ENCODE results near the gene B4GALNT1. TPM values are rescaled to one million over a fixed set of nuclear protein-coding genes. Genes with fewer than 3 reads are reported as not detected.

B4GALNT1 gene
- polyA plus RNA-seq, 1 donor (not counting 4 experiments of a cell fraction or from before 2014, with no cell fraction given) = 0.08 TPM

DNA sequence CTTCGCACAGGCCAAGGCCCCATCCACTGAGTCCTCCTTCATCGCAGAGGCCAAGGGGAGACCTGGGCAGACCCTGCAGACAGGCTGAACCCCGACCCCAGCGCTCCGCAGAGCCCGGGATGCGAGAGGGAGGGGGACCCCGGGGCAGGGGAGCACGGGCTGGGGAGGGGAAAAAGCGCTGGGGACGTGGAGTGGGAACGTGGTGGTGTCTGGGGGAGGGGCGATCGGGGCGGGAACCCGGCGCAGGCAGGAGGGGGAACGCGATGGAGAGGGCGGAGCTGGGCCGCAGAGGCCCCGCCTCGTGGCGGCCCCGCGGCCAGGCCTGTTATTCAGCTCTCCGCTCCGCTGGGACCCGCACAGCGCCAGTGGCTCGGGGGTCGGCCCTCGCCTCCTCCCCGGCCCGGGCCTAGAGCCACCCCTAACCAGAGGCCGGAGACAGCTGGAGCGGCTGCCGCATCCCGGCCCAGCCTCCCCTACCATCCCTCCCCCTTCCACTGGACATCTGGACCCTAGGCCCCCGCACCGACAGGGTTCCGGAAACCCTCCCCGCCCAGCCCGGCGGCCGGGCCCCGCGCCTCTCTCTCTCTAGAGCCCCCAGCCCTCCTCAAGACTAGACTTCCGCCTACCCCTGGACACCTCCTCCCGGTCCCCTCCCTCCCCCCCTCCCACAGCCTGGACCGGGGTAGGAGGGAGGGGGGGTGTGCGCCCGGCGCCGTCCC is 21.7 kb downstream of the B4GALNT1 start, which contains the start of gene ARHGEF25:
Gene ARHGEF25, plus strand, starts transcription at position 328 of the 719 bp plus-strand sequence. CDS start 460 bp downstream, outside the sequence.
- H3K9me1 ChIP-seq (ENCODE audit: control insufficient read depth, extremely low read depth, insufficient read depth, low read length) = no peaks in the 10 kb centered on the region
- no peak within 1 kb of the TSS for H3K9ac ChIP-seq (ENCODE audit: control insufficient read depth, extremely low read depth, insufficient read depth, low read length)
- no peak within 1 kb of the TSS for H3K27ac ChIP-seq (ENCODE audit: control insufficient read depth, insufficient read depth, low read length)
- H3K9me3 ChIP-seq (ENCODE audit: control insufficient read depth, low read depth, low read length) = no peaks in the 10 kb centered on the region
- dilution Hi-C loops (cut with MboI; ENCODE audit: extremely low pct_ligation_motif_present, low sequenced_read_pairs) = no loop called here
- H3K4me2 ChIP-seq (ENCODE audit: control insufficient read depth, extremely low read depth, insufficient read depth, low read depth, low read length) = peak within 1 kb of the TSS; percentile 45
- no peaks in the 10 kb centered on the region for H3K79me2 ChIP-seq (ENCODE audit: control insufficient read depth, insufficient read depth, low read length)
- no peaks in the 10 kb centered on the region for H4K20me1 ChIP-seq (ENCODE audit: control insufficient read depth, extremely low read depth, insufficient read depth, low read length)
- peaks cover 3% of the 10 kb centered on the region for H3K4me1 ChIP-seq (ENCODE audit: control insufficient read depth, extremely low read depth, insufficient read depth, low read length)
- no peaks in the 10 kb centered on the region for H3K36me3 ChIP-seq (ENCODE audit: control insufficient read depth in 2 of 2, extremely low read depth in 1 of 2, insufficient read depth in 2 of 2, low read length in 2 of 2)
- H3K27me3 ChIP-seq (ENCODE audit: control insufficient read depth, extremely low read depth, insufficient read depth, low read length) = peaks cover 57% of the 10 kb centered on the region
- no peak within 1 kb of the TSS for H2AFZ ChIP-seq (ENCODE audit: control insufficient read depth, low read length)
- FAIRE-seq (no peak), DNase-seq (ENCODE audit: low read depth, low spot score) (no peak)
- H3K4me3 ChIP-seq (ENCODE audit: control insufficient read depth in 2 of 3, extremely low read depth in 1 of 3, insufficient read depth in 2 of 3, low read depth in 1 of 3, low read length in 3 of 3) = peak within 1 kb of the TSS in 2 of 3 experiments; percentile 14 to 36
- TF ChIP-seq EZH2 (IDR thresholded peaks at IDR 0.05; ENCODE audit: low read length) = no peak
- TF ChIP-seq, protein P1, sequence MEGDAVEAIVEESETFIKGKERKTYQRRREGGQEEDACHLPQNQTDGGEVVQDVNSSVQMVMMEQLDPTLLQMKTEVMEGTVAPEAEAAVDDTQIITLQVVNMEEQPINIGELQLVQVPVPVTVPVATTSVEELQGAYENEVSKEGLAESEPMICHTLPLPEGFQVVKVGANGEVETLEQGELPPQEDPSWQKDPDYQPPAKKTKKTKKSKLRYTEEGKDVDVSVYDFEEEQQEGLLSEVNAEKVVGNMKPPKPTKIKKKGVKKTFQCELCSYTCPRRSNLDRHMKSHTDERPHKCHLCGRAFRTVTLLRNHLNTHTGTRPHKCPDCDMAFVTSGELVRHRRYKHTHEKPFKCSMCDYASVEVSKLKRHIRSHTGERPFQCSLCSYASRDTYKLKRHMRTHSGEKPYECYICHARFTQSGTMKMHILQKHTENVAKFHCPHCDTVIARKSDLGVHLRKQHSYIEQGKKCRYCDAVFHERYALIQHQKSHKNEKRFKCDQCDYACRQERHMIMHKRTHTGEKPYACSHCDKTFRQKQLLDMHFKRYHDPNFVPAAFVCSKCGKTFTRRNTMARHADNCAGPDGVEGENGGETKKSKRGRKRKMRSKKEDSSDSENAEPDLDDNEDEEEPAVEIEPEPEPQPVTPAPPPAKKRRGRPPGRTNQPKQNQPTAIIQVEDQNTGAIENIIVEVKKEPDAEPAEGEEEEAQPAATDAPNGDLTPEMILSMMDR (optimal IDR thresholded peaks at IDR 0.05 in 1 of 3, IDR thresholded peaks at IDR 0.05 in 1 of 3, conservative IDR thresholded peaks at IDR 0.05 in 1 of 3; ENCODE audit: extremely low read depth in 1 of 3, insufficient read depth in 2 of 3, low read length in 3 of 3) = no peak

DNA sequence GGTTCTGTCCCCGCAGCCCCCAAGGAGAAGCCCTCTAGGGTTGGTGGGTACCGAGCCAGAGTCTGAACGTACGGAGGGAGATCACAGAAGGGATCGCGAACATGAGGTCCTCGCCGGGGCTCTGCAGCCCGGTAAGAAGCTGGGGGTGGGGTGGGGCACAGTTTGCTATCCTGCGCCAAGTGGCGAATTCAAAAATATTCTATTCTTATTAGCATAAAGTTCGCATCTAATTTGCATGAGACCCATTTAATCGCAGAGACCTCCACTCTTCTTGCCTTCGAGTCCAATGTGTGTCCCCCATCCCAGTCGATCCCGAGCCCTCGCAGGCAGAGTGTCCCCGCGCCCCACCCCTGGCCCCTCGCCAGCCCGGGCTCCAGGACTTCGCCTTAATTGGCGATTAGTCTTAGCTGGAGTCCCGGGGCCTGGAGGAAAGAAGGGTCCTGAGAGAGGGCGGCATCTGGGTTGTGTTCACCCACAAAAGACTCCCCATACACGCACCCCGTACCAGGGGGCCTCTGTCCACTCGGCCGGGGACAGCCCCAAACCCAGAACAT is 22.4 kb downstream of the B4GALNT1 start:
- Histone ChIP-seq H3K9ac (ENCODE audit: control insufficient read depth, extremely low read depth, insufficient read depth, low read length) (no peak overlapping the region), H3K4me3 (ENCODE audit: control insufficient read depth in 2 of 3, extremely low read depth in 1 of 3, insufficient read depth in 2 of 3, low read depth in 1 of 3, low read length in 3 of 3) (peak overlapping the region in 1 of 3 experiments; percentile 14), H3K9me3 (ENCODE audit: control insufficient read depth, low read depth, low read length) (no peaks in the 10 kb centered on the region), H3K36me3 (ENCODE audit: control insufficient read depth in 2 of 2, extremely low read depth in 1 of 2, insufficient read depth in 2 of 2, low read length in 2 of 2) (no peaks in the 10 kb centered on the region), H3K4me2 (ENCODE audit: control insufficient read depth, extremely low read depth, insufficient read depth, low read depth, low read length) (peak overlapping the region; percentile 45), H2AFZ (ENCODE audit: control insufficient read depth, low read length) (no peak overlapping the region), H3K79me2 (ENCODE audit: control insufficient read depth, insufficient read depth, low read length) (no peaks in the 10 kb centered on the region), H3K9me1 (ENCODE audit: control insufficient read depth, extremely low read depth, insufficient read depth, low read length) (no peaks in the 10 kb centered on the region), H3K27me3 (ENCODE audit: control insufficient read depth, extremely low read depth, insufficient read depth, low read length) (peaks cover 55% of the 10 kb centered on the region), H4K20me1 (ENCODE audit: control insufficient read depth, extremely low read depth, insufficient read depth, low read length) (no peaks in the 10 kb centered on the region), H3K27ac (ENCODE audit: control insufficient read depth, insufficient read depth, low read length) (no peak overlapping the region), H3K4me1 (ENCODE audit: control insufficient read depth, extremely low read depth, insufficient read depth, low read length) (peaks cover 3% of the 10 kb centered on the region)
- dilution Hi-C loops (cut with MboI; ENCODE audit: extremely low pct_ligation_motif_present, low sequenced_read_pairs) = no loop called here
- peak; percentile 66 for TF ChIP-seq EZH2 (IDR thresholded peaks at IDR 0.05; ENCODE audit: low read length)
- TF ChIP-seq, protein P1 (optimal IDR thresholded peaks at IDR 0.05 in 1 of 3, IDR thresholded peaks at IDR 0.05 in 1 of 3, conservative IDR thresholded peaks at IDR 0.05 in 1 of 3; ENCODE audit: extremely low read depth in 1 of 3, insufficient read depth in 2 of 3, low read length in 3 of 3) = no peak
- no peak for DNase-seq (ENCODE audit: low read depth, low spot score)
- no peak for FAIRE-seq

Data from keratinocyte (primary cell).